Upper lobe of left lung (tissue), 4 donors: ENCODE measurements around the gene TNNI2.
A peak's percentile ranks its signal among the peaks of the same experiment; 100 is the strongest.

ENCODE experiments used
- POLR2A ChIP-seq, 4 donors: fragments of 450-650 bp; IDR thresholded peaks; one replicate each; pipeline ENCODE4 v1.5.1; 2016 to 2017; ENCODE audit warnings: antibody characterized with exemption in 4 of 4, mild to moderate bottlenecking in 2 of 4
- TF ChIP-seq, protein P1 (sequence below), 6 experiments: fragments of 450-650 bp in 4 of 6; fragments of 200-600 bp in 2 of 6; sonication (generic) in 2 of 6; IDR thresholded peaks; one replicate each; pipeline ENCODE4 v1.5.1; 2016 to 2019; ENCODE audit warnings: antibody characterized with exemption in 6 of 6

GRCh38 chr11:1863352-1864216 is 24.8 kb downstream of the TNNI2 start:
- TF ChIP-seq, protein P1, sequence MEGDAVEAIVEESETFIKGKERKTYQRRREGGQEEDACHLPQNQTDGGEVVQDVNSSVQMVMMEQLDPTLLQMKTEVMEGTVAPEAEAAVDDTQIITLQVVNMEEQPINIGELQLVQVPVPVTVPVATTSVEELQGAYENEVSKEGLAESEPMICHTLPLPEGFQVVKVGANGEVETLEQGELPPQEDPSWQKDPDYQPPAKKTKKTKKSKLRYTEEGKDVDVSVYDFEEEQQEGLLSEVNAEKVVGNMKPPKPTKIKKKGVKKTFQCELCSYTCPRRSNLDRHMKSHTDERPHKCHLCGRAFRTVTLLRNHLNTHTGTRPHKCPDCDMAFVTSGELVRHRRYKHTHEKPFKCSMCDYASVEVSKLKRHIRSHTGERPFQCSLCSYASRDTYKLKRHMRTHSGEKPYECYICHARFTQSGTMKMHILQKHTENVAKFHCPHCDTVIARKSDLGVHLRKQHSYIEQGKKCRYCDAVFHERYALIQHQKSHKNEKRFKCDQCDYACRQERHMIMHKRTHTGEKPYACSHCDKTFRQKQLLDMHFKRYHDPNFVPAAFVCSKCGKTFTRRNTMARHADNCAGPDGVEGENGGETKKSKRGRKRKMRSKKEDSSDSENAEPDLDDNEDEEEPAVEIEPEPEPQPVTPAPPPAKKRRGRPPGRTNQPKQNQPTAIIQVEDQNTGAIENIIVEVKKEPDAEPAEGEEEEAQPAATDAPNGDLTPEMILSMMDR (IDR thresholded peaks at IDR 0.05), result no peak
- peak in 1 of 4 donors; percentile 37 for TF ChIP-seq POLR2A (IDR thresholded peaks at IDR 0.05)
